Measurements from ENCODE around the gene PSPH.

DNA sequence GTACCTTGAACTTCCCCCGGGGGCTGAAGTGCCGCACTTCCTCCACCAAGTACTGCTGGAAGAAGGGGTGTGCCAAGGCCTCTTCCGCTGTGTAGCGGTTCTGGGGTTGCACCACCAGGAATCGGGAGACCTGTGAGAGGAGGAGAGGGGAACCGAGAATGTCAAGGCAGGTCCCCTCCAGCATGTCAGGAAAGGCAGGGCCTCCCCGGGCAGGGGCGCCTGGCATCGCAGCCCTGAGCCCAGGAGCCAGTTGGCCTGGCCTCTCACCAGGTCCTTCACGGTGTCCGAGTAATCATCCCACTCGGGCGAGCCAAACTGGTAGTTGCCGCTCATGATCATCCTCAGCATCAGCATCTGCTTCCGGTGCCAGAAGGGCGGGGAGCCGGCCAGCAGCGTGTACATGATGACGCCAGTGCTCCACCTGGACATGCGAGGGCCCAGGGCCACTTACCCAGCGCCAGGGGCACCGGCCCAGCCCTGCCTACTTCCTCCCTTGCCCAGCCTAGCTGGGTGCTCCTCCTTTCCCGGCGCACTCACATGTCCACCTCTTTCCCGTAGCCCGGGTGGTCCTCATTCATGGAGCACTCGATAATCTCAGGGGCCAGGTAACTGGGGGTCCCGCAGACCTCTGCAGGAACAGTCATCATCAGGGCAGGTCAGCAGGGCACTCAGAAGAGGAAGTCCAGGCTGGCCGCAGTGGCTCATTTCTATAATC, 30.5 kb upstream of the PSPH start:
- TF ChIP-seq, protein P1, sequence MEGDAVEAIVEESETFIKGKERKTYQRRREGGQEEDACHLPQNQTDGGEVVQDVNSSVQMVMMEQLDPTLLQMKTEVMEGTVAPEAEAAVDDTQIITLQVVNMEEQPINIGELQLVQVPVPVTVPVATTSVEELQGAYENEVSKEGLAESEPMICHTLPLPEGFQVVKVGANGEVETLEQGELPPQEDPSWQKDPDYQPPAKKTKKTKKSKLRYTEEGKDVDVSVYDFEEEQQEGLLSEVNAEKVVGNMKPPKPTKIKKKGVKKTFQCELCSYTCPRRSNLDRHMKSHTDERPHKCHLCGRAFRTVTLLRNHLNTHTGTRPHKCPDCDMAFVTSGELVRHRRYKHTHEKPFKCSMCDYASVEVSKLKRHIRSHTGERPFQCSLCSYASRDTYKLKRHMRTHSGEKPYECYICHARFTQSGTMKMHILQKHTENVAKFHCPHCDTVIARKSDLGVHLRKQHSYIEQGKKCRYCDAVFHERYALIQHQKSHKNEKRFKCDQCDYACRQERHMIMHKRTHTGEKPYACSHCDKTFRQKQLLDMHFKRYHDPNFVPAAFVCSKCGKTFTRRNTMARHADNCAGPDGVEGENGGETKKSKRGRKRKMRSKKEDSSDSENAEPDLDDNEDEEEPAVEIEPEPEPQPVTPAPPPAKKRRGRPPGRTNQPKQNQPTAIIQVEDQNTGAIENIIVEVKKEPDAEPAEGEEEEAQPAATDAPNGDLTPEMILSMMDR (IDR thresholded peaks at IDR 0.05): no peak
- TF ChIP-seq POLR2AphosphoS5 (IDR thresholded peaks at IDR 0.05) (no peak), POLR2A (IDR thresholded peaks at IDR 0.05) (no peak)
